HG02759 (cell line): Measurements from ENCODE around the gene TRIM72.
A peak's percentile ranks its signal among the peaks of the same experiment; 100 is the strongest.
"Not testable (repeated sequence)": the region's sequence is repeated elsewhere in the genome, so short reads cannot be mapped to it uniquely, and the experiment has no call there.

Source experiments
- ATAC-seq: cut with Tn5 transposase; IDR thresholded peaks from one replicate; pipeline ENCODE4 v1.9.1; 2021; ENCODE audit warnings: mild to moderate bottlenecking, moderate library complexity; ENCODE audit not compliant: unreplicated experiment

TRIM72 gene

DNA sequence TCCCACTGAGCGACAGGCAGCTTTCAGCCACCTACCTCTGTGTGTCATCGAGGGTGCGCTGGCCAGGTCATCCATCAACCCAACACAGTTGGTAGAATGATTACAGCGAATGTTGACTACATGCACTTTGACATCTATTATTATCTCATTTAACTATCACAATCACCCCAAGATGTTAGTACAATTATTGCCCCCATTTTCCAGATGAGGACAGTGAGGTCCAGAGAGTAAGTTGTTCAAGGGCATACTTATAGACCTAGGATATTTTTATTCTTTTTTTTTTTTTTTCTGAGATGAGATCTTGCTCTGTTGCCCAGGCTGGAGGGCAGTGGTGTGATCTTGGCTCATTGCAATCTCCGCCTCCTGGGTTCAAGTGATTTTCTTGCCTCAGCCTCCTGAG is 37.5 kb downstream of the TRIM72 start:
- no peak for ATAC-seq

DNA sequence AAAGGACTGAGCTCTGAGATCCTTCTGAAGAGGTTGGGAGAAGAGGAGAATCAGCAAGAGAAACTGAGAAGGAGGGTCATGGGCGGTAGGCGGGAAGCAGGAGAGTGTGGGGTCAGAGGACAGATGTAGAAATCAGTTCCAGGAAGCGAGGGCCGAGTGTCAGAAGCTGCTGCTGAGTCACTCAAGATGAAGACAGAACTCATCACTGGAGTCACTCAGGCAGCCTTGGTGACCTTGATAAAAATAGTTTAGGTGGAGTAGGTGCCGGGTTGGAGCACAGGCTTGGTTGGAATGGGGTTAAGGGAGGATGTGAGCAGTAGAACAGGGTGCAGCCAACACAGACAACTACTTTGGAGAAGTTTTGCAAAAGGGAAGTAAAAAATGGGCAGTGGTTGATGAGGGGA is 39.7 kb downstream of the TRIM72 start:
- ATAC-seq, result no peak

DNA sequence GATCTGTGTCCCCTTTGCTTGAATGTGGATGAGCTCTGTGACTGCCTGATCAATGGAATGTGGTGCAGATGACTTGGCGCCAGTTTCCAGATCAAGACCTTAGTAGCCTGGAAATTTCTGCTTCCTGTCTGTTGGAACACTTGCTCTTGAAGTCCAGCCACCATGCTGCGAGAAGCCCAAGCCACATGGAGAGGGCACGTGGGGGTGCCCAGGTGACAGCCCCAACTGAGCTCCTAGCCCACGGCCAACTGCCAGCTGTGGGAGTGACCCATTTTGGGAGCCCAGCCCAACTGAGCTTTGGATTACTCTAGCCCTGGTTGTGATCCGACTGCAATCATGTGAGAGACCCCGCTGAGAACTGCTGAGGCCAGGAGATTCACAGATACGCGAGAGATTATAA is 42.5 kb downstream of the TRIM72 start:
- ATAC-seq, result no peak

DNA sequence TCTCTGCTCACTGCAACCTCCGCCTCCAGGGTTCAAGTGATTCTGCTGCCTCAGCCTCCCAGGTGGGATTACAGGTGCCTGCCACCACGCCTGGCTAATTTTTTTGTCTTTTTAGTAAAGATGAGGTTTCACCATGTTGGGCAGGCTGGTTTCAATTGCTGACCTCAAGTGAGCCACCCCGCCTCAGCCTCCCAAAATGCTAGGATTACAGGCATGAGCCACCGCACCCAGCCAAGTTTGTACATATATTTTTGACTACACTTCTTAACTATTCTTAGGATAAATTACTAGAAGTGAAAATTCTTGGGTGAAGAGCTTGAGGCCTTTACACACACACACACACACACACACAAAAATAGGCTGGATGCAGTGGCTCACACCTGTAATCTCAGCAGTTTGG is 44.4 kb downstream of the TRIM72 start:
- no peak for ATAC-seq

DNA sequence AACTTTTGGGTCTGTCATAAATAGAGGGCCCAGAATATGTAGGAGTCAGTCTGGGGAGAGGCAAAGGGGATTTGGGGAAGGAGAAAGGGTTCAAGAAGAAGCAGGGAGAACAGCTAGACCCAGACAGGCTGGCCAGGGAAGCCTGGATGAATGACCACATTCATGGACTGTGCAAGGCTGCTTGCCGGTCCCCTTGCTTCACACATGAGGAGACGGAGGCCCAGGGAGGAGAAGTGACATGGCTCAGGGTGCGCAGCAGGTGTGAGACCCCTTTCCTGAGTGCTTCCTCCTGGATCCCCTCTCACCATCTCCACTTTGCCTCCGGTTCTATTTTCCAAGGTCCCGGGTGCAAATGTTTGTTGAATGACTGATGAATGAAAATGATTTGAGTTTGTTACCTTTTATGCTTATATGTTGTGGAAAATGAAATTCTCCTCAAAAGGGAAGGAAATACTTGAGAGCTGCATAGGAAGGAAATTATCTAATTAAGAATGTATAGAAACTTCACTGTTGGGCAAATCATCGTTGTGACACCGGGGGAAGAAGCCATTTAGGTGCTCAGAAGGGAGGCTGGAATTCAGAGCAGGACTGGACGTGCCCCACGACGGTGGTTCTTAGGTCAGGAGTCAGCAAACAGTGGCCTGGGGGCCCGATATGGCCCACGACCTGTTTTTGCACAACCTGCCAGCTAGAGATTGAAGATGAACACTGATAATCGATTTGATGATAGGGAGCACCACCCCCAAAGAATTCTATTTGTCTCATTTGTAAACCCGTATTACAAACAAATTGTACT is 46.4 kb downstream of the TRIM72 start:
- ATAC-seq, result no peak

DNA sequence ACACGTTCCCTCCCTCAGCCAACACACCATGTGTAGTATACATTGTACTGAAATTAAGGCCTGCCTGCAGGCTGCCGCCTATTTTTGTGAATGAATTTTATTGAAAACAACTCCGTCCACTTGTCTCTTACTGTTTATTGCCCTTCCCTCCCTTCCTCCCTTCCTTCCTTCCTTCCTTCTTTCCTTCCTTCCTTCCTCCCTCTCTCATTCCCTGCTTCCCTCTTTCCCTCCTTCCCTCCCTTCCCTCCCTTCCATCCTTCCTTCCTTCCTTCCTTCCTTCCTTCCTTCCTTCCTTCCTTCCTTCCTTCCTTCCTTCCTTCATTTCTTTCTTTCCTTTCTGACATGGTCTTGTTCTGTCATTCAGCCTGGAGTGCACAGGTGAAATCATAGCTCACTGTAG is 48.2 kb downstream of the TRIM72 start:
- no peak for ATAC-seq

DNA sequence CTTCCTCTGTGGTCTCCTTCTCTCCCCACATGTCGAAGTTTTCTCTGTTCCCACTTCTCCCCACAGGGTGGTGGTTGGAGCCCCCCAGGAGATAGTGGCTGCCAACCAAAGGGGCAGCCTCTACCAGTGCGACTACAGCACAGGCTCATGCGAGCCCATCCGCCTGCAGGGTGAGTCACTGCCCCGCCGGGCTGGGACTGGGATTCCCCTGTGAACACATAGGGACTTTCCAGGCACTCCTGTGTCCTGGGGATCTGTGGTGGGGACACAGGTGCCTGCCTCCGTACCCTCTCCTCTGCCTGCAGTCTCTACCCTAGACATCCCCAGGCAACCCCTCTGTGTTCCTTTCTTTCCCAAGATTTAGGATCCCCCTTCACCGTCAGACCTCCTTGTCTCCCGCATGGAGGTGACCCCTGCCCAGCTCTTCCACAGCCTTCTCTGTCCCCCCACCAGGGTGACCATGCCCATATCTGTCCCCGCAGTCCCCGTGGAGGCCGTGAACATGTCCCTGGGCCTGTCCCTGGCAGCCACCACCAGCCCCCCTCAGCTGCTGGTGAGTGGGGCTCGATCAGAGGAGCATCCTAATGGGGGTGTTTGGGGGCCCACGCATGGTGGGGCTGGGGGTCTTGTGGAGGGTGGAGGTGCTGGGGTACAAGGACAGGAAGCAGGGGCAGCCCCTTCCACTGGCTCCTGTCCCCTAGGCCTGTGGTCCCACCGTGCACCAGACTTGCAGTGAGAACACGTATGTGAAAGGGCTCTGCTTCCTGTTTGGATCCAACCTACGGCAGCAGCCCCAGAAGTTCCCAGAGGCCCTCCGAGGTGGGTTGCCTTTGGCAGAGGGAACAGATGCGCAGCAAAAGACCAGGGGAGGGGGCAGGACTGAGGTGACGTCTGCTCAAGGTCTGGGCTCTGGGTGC is 51.7 kb downstream of the TRIM72 start:
- ATAC-seq, result peak; percentile 96

DNA sequence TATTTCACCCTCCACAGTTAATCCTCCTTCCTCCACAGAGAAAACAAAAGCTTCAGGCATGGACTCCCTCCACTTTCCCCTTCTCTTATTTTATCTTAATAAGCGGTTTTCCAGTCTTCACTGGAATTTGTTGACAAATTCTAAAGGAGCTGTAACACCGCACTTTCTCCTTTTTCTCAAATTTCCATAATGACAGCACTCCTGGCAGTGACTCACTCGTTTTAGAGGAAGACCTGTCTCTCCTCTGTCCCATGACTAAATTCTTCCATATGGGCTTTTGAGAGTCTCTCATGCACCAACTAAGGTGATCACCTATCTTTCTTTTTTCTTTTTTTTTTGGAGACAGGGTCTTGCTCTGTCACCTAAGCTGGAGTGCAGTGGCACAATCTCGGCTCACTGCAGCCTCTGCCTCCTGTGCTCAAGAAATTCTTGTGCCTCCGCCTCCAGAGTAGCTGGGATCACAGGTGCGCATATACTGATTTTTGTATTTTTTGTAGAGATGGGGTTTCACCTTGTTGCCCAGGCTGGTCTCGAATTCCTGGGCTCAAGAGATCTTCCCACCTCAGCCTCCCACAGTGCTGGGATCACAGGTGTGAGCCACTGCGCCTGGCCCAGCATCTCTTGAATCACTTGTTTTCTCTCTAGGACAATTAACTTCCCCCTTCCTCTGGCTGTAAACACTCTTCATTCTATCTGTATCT is 53.6 kb downstream of the TRIM72 start:
- ATAC-seq, result no peak

DNA sequence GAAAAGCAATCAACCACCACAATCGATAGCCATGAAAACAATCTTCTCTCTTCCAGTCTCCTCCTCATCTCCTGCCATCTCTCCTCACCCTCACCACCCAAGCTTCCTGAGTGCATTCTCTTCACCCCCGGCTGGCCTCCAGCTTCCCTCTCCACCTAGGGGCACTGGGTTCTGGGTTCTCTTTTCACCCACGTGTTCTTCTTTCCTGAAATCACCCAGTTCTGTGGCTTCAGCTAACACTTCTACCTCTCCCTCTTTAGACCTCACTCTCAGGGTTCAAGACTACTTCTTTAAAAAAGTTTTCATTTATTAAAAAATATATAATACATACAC is 54.1 kb downstream of the TRIM72 start:
- ATAC-seq, result no peak

DNA sequence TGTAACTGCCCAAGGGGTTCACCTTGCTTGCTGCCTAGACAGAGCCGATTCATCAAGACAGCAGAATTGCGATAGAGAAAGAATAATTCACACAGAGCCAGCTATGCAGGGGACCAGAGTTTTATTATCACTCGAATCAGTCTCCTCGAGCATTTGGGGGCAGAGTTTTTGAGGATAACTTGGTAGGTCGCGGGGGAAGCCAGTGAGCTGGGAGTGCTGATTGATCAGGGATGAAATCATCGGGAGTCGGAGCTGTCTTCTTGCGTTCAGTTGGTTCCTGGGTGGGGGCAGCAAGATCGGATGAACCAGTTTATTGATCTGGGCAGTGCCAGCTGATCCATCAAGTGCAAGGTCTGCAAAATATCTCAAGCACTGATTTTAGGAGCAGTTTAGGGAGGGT is 55.0 kb downstream of the TRIM72 start:
- no peak for ATAC-seq

DNA sequence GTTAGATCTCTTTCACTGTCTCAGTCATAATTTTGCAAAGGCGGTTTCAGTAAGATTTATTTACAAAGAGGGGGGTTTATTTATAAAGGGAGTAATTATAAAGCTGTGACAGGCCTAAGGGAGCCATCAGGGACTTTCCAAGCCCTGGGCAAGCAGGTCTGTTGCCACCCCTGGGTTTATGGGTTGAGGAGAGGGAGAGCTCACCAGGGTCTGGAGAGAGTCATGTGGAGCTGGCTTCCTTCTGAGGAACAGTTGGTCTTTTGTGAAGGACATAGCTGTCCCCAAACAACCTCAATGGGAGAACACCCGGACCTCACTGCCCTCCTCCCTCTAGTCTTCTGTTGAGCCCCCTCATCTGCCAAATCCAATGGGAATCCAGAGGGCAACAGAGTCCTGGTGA is 55.6 kb downstream of the TRIM72 start:
- ATAC-seq, result no peak

DNA sequence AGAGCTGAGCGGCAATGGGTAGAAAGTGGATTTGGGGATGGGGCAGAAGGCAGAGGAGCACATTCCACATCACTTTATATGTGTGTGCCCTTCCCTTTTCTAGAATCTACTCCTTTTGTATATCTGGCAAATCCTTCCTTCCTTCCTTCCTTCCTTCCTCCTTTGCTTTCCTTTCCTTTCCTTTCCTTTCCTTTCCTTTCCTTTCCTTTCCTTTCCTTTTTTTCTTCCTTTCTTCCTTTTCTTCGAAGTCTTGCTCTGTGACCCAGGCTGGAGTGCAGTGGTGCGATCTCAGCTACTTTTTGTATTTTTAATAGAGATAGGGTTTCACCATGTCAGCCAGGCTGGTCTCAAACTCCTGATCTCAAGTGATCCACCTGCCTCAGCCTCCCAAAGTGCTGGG is 56.1 kb downstream of the TRIM72 start:
- ATAC-seq, result not testable (repeated sequence)

DNA sequence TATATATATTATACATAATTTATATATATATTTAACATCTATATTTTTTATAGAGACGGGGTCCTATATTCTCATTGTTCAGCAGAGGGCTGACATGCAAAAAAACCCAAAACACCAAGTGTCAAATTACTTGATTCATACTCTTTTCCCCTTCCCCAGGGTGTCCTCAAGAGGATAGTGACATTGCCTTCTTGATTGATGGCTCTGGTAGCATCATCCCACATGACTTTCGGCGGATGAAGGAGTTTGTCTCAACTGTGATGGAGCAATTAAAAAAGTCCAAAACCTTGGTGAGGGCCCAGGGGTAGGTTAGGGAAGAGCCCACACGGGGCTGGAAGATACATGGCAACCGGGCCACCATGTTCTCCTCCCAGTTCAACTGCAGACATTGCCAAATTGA is 56.9 kb downstream of the TRIM72 start:
- ATAC-seq, result no peak

DNA sequence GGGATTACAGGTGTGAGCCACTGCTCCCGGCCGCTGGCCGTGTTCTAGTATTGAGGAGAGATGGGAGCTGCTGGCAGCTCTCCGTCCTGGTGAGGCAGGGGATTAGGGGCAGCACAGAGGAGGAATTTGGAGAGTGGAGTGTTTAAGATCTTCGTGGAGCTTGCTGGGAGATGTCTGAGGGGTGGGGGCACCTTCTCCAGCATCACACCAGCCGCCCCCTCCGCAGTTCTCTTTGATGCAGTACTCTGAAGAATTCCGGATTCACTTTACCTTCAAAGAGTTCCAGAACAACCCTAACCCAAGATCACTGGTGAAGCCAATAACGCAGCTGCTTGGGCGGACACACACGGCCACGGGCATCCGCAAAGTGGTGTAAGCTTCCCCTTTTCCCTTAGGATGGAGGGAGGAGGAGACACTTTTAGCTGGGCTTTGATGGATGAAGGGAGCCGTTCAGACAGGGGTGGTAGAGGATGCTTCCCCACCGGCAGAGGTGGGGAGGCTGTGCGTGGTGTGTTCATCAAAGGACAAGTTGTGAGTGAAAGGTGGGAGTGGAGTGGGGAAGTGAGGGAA is 57.8 kb downstream of the TRIM72 start:
- ATAC-seq, result no peak

DNA sequence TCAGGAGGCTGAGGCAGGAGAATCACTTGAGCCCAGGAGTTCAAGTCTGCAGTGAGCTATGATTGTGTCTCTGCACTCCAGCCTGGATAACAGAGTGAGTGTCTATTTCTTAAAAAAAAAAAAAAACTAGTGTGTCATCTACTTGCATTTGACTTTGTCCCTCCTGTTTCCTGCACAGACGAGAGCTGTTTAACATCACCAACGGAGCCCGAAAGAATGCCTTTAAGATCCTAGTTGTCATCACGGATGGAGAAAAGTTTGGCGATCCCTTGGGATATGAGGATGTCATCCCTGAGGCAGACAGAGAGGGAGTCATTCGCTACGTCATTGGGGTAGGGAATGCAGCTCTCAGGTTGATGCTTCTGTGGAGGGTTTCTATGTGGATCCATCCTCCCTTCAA is 59.3 kb downstream of the TRIM72 start:
- no peak for ATAC-seq

DNA sequence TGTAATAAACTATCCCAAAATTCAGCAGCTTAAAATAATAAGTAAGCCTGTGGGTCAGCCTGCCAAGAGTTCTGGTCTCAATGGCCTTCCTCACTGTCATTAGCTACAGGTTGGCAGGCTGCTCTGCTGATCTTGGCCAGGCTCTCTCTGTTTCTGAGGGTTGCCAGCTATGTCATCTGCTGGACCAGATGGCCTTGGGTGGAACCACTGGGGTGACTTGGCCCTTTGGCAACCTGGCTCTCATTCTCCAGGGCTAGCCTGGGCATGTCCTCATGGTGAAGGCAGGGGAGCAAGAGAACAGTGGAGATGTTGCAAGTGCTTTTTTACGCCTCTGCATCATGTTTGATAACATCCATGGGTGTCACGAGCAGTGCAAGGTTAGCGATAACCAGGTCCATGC is 59.8 kb downstream of the TRIM72 start:
- ATAC-seq, result no peak

DNA sequence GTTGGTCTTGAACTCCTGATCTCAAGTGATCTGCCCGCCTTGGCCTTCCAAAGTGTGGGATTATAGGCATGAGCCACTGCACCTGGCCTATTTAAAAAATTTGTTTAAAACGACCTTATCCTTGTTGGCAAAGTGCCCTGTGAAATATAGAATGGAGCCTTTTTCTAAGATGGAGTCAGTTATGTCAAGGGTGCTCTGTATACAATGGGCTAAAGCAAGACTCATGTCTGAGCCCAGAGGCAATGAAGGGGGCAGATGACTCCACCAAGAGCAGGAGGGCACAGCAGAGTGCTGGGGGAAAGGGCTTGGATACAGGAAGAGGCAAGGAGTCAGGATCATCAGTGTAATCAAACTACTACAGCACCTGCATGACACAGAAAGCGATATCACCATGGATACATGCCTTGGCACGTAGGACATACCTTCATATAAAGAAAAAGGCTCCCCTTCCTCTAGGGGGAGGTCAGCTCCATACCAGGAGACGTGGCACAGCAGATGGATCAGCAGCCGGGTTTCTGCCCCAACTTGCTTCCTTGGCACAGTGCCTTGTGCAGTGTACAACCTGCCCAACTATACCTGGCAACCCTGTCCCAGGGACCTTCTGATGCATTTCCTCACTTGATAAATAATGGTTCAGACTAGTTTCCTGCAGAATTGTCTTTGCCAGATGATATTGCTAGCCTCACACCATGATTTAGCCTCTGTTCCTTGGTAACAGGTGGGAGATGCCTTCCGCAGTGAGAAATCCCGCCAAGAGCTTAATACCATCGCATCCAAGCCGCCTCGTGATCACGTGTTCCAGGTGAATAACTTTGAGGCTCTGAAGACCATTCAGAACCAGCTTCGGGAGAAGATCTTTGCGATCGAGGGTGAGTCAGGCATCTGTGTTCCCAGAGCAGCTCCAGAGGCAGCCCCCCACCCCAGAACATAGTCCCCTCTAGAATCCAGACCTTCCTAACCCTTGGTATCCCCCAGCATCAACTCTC is 61.2 kb downstream of the TRIM72 start:
- no peak for ATAC-seq

DNA sequence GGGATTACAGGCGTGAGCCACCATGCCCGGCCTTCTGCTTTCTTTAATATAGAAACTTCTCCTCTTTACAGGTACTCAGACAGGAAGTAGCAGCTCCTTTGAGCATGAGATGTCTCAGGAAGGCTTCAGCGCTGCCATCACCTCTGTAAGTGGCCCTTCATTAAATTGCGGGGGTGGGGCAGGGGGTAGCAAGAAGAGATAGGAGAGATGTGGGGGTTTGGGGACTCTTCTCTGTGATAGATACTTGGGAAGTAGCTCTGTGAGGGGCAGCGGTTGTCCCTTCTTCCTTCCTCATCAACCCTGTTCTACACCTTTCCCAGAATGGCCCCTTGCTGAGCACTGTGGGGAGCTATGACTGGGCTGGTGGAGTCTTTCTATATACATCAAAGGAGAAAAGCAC is 62.7 kb downstream of the TRIM72 start:
- ATAC-seq, result no peak

DNA sequence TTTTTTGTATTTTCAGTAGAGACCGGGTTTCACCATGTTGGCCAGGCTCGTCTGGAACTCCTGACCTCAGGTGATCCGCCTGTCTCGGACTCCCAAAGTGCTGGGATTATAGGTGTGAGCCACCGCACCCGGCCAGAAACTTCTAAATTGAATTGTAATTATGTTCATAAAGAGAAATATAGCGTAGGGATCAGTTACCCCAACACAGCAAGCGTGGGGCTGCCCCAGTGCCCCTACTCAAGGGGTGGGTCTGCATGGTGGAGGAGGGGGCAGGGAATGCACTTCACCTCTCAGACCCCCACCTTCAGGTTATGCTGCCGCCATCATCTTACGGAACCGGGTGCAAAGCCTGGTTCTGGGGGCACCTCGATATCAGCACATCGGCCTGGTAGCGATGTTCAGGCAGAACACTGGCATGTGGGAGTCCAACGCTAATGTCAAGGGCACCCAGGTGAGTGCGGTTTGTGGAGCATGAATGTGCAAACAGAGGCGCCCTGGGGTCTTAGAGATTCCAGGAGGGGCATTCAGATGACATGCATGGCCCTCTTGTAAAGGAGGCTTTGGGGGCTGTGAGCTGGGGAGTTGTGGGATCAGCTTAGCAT is 63.8 kb downstream of the TRIM72 start:
- ATAC-seq, result no peak

DNA sequence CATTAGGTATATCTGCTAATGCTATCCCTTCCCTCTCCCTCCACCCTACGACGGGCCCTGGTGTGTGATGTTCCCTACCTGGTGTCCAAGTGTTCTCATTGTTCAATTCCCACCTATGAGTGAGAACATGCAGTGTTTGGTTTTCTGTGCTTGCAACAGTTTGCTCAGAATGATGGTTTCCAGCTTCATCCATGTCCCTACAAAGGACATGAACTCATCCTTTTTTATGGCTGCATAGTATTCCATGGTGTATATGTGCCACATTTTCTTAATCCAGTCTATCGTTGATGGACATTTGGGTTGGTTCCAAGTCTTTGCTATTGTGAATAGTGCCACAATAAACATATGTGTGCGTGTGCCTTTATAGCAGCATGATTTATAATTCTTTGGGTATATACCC is 64.9 kb downstream of the TRIM72 start:
- ATAC-seq, result not testable (repeated sequence)
